ENCODE measurements around the gene MEGF10. TPM values are rescaled to one million over a fixed set of nuclear protein-coding genes. Genes with fewer than 3 reads are reported as not detected.

The MEGF10 gene
- total and polyA plus RNA-seq, 10 of the 15 experiments (the other 5 are each of a cell fraction or from before 2014, with no cell fraction given): 0.03 to 0.21 (median 0.05) TPM; not detected in 5

DNA sequence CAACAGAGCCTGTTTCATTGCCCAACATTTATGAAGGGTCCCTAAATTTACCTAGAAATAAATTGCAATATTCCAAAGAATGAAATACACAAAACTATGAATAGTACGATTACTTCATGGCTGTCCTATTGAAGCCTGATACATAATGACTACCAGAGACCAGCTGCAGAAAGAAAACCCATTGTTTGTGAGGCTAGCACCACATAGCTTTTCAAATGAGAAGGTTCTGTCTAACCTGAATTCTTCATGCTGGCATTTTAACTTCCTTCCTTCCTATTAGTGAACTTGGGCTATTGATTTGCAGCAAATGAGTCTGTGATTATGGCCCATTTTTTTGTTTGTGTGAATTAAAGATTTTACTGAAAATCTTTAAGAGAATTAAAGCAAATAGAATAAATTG, 47.3 kb downstream of the MEGF10 start (continued):
- TF ChIP-seq ZBTB11 (CRISPR knock-in tag; IDR thresholded peaks at IDR 0.05) (no peak), HCFC1 (IDR thresholded peaks at IDR 0.05; ENCODE audit: low read length) (no peak), SRF (IDR thresholded peaks at IDR 0.05; ENCODE audit: low read depth in 2 of 2, low read length in 2 of 2) (no peak), ESRRA (IDR thresholded peaks at IDR 0.05; ENCODE audit: low read length) (no peak), CEBPB (IDR thresholded peaks at IDR 0.05; ENCODE audit: borderline replicate concordance in 1 of 2, low read depth in 2 of 2, low read length in 2 of 2) (no peak), TCF7 (IDR thresholded peaks at IDR 0.05; ENCODE audit: borderline replicate concordance) (no peak)

- Histone ChIP-seq H3K36me3 (ENCODE audit: control insufficient read depth in 2 of 2, insufficient read depth in 2 of 2, low read length in 1 of 2) (no peaks in the 10 kb centered on the region), H3K4me3 (no peak overlapping the region), H3K79me2 (ENCODE audit: control insufficient read depth, insufficient read depth, low read length) (no peaks in the 10 kb centered on the region), H3K27me3 (replicated peaks in 1 of 2; ENCODE audit: control insufficient read depth in 2 of 2, insufficient read depth in 2 of 2, low read length in 1 of 2) (peaks cover 0 to 3% of the 10 kb centered on the region in 2 experiments; a peak in 1 of 4 replicates), H3K4me2 (ENCODE audit: control insufficient read depth, insufficient read depth) (no peak overlapping the region), H4K20me1 (ENCODE audit: control insufficient read depth, insufficient read depth) (no peaks in the 10 kb centered on the region), H2AFZ (ENCODE audit: control insufficient read depth, low read depth, low read length) (no peak overlapping the region), H3K9me3 (replicated peaks; ENCODE audit: control insufficient read depth, insufficient read depth, low read length) (no peaks in the 10 kb centered on the region), H3K9ac (ENCODE audit: control insufficient read depth, insufficient read depth, low read length) (no peak overlapping the region), H3K4me1 (ENCODE audit: control insufficient read depth, insufficient read depth, low read length) (no peaks in the 10 kb centered on the region), H3K27ac (ENCODE audit: control insufficient read depth, insufficient read depth) (no peak overlapping the region)
- ChIA-PET POLR2A (no interaction called here), RAD21 (ENCODE audit: unreplicated experiment) (no interaction called here), SMC1A (ENCODE audit: uncharacterized antibody, unreplicated experiment) (no interaction called here), CTCF (interaction anchor here (0.6 to 1.6 kb wide), 2 partner anchors 24 to 653 kb away, joined by 3 to 5 read pairs; no protein-coding TSS in a partner anchor)
- 35% methylated on average over 1 of the region's 1 CpG for WGBS (ENCODE audit: insufficient coverage, insufficient replicate concordance, low lambda C conversion rate, missing lambda C conversion rate)
- no TSS peak for BruUV-seq (replicated peaks)
- ATAC-seq: no peak
- in situ Hi-C loops (cut with MboI): no loop called here
- intact Hi-C loops (cut with micrococcal nuclease; ENCODE audit: unreplicated experiment): no loop called here
- DNase-seq (ENCODE audit: low read depth, low spot score): no peak
- no peak for FAIRE-seq
- TF ChIP-seq ATF7 (IDR thresholded peaks at IDR 0.05; ENCODE audit: low read depth): no peak
- TF ChIP-seq E4F1 (IDR thresholded peaks at IDR 0.05; ENCODE audit: borderline replicate concordance, partially characterized antibody): no peak
- no peak for TF ChIP-seq TCF7 (IDR thresholded peaks at IDR 0.05; ENCODE audit: borderline replicate concordance)
- TF ChIP-seq, protein P1, sequence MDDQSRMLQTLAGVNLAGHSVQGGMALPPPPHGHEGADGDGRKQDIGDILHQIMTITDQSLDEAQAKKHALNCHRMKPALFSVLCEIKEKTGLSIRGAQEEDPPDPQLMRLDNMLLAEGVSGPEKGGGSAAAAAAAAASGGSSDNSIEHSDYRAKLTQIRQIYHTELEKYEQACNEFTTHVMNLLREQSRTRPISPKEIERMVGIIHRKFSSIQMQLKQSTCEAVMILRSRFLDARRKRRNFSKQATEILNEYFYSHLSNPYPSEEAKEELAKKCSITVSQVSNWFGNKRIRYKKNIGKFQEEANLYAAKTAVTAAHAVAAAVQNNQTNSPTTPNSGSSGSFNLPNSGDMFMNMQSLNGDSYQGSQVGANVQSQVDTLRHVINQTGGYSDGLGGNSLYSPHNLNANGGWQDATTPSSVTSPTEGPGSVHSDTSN (IDR thresholded peaks at IDR 0.05; ENCODE audit: insufficient replicate concordance, low read depth, low read length): no peak
- TF ChIP-seq NFYA (IDR thresholded peaks at IDR 0.05; ENCODE audit: borderline replicate concordance, low read depth, low read length): no peak
- no peak for TF ChIP-seq SMAD1 (IDR thresholded peaks at IDR 0.05; ENCODE audit: low read depth, partially characterized antibody)
- no peak for TF ChIP-seq CBX3 (IDR thresholded peaks at IDR 0.05; ENCODE audit: borderline replicate concordance, low read depth)
- no peak for TF ChIP-seq TARDBP (IDR thresholded peaks at IDR 0.05; ENCODE audit: borderline replicate concordance)
- TF ChIP-seq NFYB (IDR thresholded peaks at IDR 0.05; ENCODE audit: insufficient read depth, low read depth, low read length): no peak
Observed at GRCh38 chr5:127338501-127338900, 47.9 kb downstream of the MEGF10 start.
